ENCODE results near the gene IQGAP1. TPM values are rescaled to one million over a fixed set of nuclear protein-coding genes. Genes with fewer than 3 reads are reported as not detected.

The IQGAP1 gene
- total RNA-seq, 1 donor from 2014 or later, result 99.1 TPM

DNA sequence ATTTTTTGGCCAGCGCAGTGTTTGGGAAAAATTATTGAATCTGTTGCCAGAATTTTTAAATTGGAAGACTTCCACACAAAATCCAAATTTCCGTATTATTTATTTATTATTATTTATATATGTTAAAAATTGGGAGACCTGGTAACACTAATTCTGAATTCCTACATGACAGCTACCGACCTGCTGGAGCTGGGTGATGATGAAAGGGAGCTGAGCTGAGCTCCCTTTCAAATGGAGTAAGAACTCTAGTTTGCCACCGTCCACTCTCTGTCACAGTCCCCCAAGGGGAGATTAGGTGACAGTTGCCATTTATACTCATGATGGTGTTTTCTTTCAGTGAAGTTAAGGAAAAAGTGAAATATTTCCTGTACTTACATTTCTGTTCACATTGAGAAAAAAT lies 143.1 kb downstream of the IQGAP1 start:
- Histone ChIP-seq H3K27ac (peak overlapping the region; percentile 88 to 95), H3K9me3 (no peaks in the 10 kb centered on the region), H3K36me3 (no peaks in the 10 kb centered on the region), H3K27me3 (no peaks in the 10 kb centered on the region), H3K4me3 (peak overlapping the region; percentile 86 to 90), H3K4me1 (peaks cover 6 to 29% of the 10 kb centered on the region in 2 donors)
- TF ChIP-seq, protein P1, sequence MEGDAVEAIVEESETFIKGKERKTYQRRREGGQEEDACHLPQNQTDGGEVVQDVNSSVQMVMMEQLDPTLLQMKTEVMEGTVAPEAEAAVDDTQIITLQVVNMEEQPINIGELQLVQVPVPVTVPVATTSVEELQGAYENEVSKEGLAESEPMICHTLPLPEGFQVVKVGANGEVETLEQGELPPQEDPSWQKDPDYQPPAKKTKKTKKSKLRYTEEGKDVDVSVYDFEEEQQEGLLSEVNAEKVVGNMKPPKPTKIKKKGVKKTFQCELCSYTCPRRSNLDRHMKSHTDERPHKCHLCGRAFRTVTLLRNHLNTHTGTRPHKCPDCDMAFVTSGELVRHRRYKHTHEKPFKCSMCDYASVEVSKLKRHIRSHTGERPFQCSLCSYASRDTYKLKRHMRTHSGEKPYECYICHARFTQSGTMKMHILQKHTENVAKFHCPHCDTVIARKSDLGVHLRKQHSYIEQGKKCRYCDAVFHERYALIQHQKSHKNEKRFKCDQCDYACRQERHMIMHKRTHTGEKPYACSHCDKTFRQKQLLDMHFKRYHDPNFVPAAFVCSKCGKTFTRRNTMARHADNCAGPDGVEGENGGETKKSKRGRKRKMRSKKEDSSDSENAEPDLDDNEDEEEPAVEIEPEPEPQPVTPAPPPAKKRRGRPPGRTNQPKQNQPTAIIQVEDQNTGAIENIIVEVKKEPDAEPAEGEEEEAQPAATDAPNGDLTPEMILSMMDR (IDR thresholded peaks at IDR 0.05), result no peak
- no peak for DNase-seq (ENCODE audit: low spot score in 2 of 2)
- intact Hi-C loops (cut with DNase I), result no loop called here

DNA sequence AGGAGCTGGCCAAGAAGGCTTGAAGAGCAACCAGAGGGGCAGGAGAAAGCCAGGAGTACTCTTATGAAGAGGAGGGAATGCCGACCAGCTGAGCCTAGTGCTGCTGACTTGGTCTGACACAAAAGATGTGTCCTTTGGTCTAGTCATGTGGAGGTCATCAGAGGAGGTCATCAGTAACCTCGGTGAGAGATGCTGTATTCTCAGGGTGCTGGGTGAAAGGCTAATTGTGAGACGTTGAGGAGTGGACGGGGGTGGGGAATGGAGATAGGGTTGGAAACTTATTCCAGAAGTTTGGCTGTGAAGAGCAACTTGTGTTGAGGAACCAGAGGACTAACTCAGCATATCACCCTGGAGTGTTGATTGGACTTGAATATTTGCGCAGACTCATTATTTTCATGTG lies 147.2 kb downstream of the IQGAP1 start:
- H3K4me3 ChIP-seq, result no peak overlapping the region
- H3K9me3 ChIP-seq, result no peaks in the 10 kb centered on the region
- intact Hi-C loops (cut with DNase I), result no loop called here
- no peak for DNase-seq (ENCODE audit: low spot score in 2 of 2)
- TF ChIP-seq, protein P1 (IDR thresholded peaks at IDR 0.05), result no peak
- H3K4me1 ChIP-seq, result peaks cover 6 to 26% of the 10 kb centered on the region in 2 donors
- H3K27ac ChIP-seq, result peak overlapping the region in 1 of 2 donors; percentile 34
- H3K27me3 ChIP-seq, result no peaks in the 10 kb centered on the region
- H3K36me3 ChIP-seq, result peaks cover 4 to 7% of the 10 kb centered on the region in 2 donors

DNA sequence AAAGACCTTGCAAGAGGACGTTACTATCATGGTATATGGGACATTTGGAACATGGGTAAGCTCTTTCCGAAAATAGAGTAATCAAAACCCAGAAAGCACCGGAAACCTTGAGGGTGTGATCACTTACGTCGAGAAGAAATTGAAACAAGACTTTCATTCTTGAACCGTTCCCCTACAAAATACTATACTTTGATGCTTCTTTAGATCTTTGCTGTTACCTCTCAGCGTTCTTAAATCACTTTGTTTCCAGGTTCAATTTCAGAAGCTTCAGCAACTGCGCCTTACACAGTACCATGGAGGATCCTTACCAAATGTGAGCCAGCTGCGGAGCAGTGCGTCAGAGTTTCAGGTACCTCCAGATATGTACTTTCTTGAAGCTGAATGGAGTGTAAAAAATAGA lies 151.7 kb downstream of the IQGAP1 start:
- Histone ChIP-seq H3K9me3 (no peaks in the 10 kb centered on the region), H3K4me1 (peaks cover 0 to 12% of the 10 kb centered on the region in 2 donors), H3K4me3 (no peak overlapping the region), H3K27ac (no peak overlapping the region), H3K36me3 (peaks cover 17 to 19% of the 10 kb centered on the region in 2 donors), H3K27me3 (no peaks in the 10 kb centered on the region)
- DNase-seq (ENCODE audit: low spot score in 2 of 2), result no peak
- intact Hi-C loops (cut with DNase I), result no loop called here
- TF ChIP-seq, protein P1 (IDR thresholded peaks at IDR 0.05), result no peak

DNA sequence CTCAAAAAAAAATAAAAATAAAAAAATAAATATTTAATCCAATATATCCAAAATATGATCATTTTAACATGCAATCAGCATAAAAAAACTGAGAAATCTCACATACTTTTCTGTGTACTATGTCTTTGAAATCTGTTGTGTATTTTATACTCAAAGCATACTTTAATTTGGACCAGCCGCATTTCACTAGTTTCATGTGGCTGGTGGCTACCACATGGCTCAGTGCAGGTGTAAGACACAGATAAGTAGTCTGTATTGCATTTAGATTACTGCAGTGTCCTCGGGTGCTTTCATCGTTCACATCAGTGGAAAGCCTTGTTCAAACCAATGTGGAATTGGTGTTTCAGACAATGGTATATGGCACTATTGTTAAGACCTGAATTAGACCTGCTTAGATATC lies 152.7 kb downstream of the IQGAP1 start:
- intact Hi-C loops (cut with DNase I), result no loop called here
- H3K27ac ChIP-seq, result no peak overlapping the region
- no peaks in the 10 kb centered on the region for H3K27me3 ChIP-seq
- peaks cover 0 to 3% of the 10 kb centered on the region in 2 donors for H3K4me1 ChIP-seq
- no peak overlapping the region for H3K4me3 ChIP-seq
- DNase-seq (ENCODE audit: low spot score in 2 of 2), result no peak
- TF ChIP-seq, protein P1 (IDR thresholded peaks at IDR 0.05), result no peak
- no peaks in the 10 kb centered on the region for H3K9me3 ChIP-seq
- H3K36me3 ChIP-seq, result peaks cover 17 to 24% of the 10 kb centered on the region in 2 donors

DNA sequence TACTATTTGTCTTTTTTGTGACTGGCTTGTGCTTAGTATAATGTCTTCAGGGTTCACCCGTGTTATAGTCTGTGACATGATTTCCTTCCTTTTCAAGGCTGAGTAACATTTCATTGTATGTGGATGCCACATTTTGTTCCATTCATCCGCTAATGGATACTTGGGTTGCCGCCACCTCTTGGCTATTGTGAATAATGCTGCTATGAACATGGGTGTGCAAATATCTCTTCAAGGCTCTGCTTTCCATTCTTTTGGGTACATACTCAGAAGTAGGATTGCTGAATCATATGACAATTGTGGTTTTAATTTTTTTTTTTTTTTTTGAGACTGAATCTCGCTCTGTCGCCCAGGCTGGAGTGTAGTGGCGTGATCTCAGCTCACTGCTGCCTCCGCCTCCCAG lies 157.1 kb downstream of the IQGAP1 start:
- Histone ChIP-seq H3K4me3 (no peak overlapping the region), H3K27ac (no peak overlapping the region), H3K36me3 (peaks cover 17 to 19% of the 10 kb centered on the region in 2 donors), H3K9me3 (no peaks in the 10 kb centered on the region), H3K27me3 (no peaks in the 10 kb centered on the region), H3K4me1 (no peaks in the 10 kb centered on the region)
- TF ChIP-seq, protein P1 (IDR thresholded peaks at IDR 0.05), result no peak
- intact Hi-C loops (cut with DNase I), result no loop called here
- DNase-seq (ENCODE audit: low spot score in 2 of 2), result no peak

DNA sequence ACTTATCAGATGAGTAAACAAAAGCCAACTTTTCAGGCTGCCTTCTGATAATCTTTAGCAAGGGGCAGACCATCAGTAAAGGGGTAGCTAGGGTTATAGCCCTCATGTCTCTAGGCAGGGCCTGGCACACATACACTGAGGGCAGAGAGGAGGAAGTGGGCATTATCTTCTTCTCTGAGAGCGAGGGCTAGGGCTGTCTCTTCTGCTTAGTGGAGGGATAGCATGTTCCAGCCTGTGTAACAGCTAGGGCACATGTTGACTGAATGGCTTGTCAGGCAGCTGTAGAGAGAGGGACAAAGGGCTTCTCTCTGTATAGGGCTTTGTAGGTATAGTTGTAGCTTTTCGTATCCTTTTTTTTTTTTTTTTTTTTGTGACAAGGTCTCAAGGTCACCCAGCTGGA lies 159.5 kb downstream of the IQGAP1 start:
- Histone ChIP-seq H3K27ac (no peak overlapping the region), H3K27me3 (no peaks in the 10 kb centered on the region), H3K4me1 (peaks cover 0 to 7% of the 10 kb centered on the region in 2 donors), H3K4me3 (no peak overlapping the region), H3K9me3 (no peaks in the 10 kb centered on the region), H3K36me3 (peaks cover 7 to 10% of the 10 kb centered on the region in 2 donors)
- DNase-seq (ENCODE audit: low spot score in 2 of 2), result no peak
- intact Hi-C loops (cut with DNase I), result no loop called here
- TF ChIP-seq, protein P1 (IDR thresholded peaks at IDR 0.05), result no peak

Measured in ascending aorta (tissue), 2 donors.